ENCODE measurements around the gene ZNF646.
A peak's percentile ranks its signal among the peaks of the same experiment; 100 is the strongest.

Gene ZNF646

GRCh38 chr16:31105677-31106213, 31.5 kb downstream of the ZNF646 start:
- DNase-seq (ENCODE audit: insufficient read length), result peak; percentile 83
- TF ChIP-seq TAF1 (IDR thresholded peaks at IDR 0.05; ENCODE audit: borderline replicate concordance, low read depth, low read length), result no peak
- peak; percentile 44; the same call in 1 of the 2 replicates for TF ChIP-seq POLR2A (IDR thresholded peaks at IDR 0.05; ENCODE audit: low read depth, low read length)
- TF ChIP-seq POLR2AphosphoS5 (IDR thresholded peaks at IDR 0.05; ENCODE audit: low read depth, low read length), result 0 out of 2 replicates have a peak, but pooled peaks have one; percentile 24
- no peak for FAIRE-seq

- no peak for FAIRE-seq
- DNase-seq (ENCODE audit: insufficient read length), result no peak
- no peak for TF ChIP-seq POLR2A (IDR thresholded peaks at IDR 0.05; ENCODE audit: low read depth, low read length)
- no peak for TF ChIP-seq POLR2AphosphoS5 (IDR thresholded peaks at IDR 0.05; ENCODE audit: low read depth, low read length)
- TF ChIP-seq TAF1 (IDR thresholded peaks at IDR 0.05; ENCODE audit: borderline replicate concordance, low read depth, low read length), result no peak
These were observed 32.6 kb downstream of the ZNF646 start for GRCh38 chr16:31106509-31107464.

- FAIRE-seq, result peak; percentile 89
- DNase-seq (ENCODE audit: insufficient read length), result peak; percentile 61
- no peak for TF ChIP-seq POLR2AphosphoS5 (IDR thresholded peaks at IDR 0.05; ENCODE audit: low read depth, low read length)
- no peak for TF ChIP-seq TAF1 (IDR thresholded peaks at IDR 0.05; ENCODE audit: borderline replicate concordance, low read depth, low read length)
- no peak for TF ChIP-seq POLR2A (IDR thresholded peaks at IDR 0.05; ENCODE audit: low read depth, low read length)
These were observed 33.2 kb downstream of the ZNF646 start for GRCh38 chr16:31107465-31107867.

GRCh38 chr16:31108035-31108793, 34.0 kb downstream of the ZNF646 start, which contains the start of gene BCKDK:
Gene BCKDK, plus strand, starts transcription at chr16:31108386. Its CDS starts 838 bp downstream, at chr16:31109224.
- peak; percentile 95 for FAIRE-seq

GRCh38 chr16:31108794-31109558, 34.8 kb downstream of the ZNF646 start:
- no peak for DNase-seq (ENCODE audit: insufficient read length)
- TF ChIP-seq TAF1 (IDR thresholded peaks at IDR 0.05; ENCODE audit: borderline replicate concordance, low read depth, low read length), result no peak
- TF ChIP-seq POLR2AphosphoS5 (IDR thresholded peaks at IDR 0.05; ENCODE audit: low read depth, low read length), result no peak
- no peak for FAIRE-seq

More at GRCh38 chr16:31108035-31108793, 34.0 kb downstream of the ZNF646 start, which contains the start of gene BCKDK:
- DNase-seq (ENCODE audit: insufficient read length), result peak; percentile 95
- TF ChIP-seq POLR2A (IDR thresholded peaks at IDR 0.05; ENCODE audit: low read depth, low read length) (peak; percentile 60; the same call in 1 of the 2 replicates), POLR2AphosphoS5 (IDR thresholded peaks at IDR 0.05; ENCODE audit: low read depth, low read length) (0 out of 2 replicates have a peak, but pooled peaks have one; percentile 32), TAF1 (IDR thresholded peaks at IDR 0.05; ENCODE audit: borderline replicate concordance, low read depth, low read length) (no peak)

- DNase-seq (ENCODE audit: insufficient read length) (no peak), FAIRE-seq (no peak)
- TF ChIP-seq POLR2A (IDR thresholded peaks at IDR 0.05; ENCODE audit: low read depth, low read length), result no peak
- TF ChIP-seq POLR2AphosphoS5 (IDR thresholded peaks at IDR 0.05; ENCODE audit: low read depth, low read length), result no peak
- TF ChIP-seq TAF1 (IDR thresholded peaks at IDR 0.05; ENCODE audit: borderline replicate concordance, low read depth, low read length), result no peak
These were observed 35.4 kb downstream of the ZNF646 start for GRCh38 chr16:31109622-31110021.

GRCh38 chr16:31110106-31111034, 36.1 kb downstream of the ZNF646 start:
- no peak for DNase-seq (ENCODE audit: insufficient read length)
- TF ChIP-seq POLR2A (IDR thresholded peaks at IDR 0.05; ENCODE audit: low read depth, low read length), result no peak
- no peak for TF ChIP-seq POLR2AphosphoS5 (IDR thresholded peaks at IDR 0.05; ENCODE audit: low read depth, low read length)
- TF ChIP-seq TAF1 (IDR thresholded peaks at IDR 0.05; ENCODE audit: borderline replicate concordance, low read depth, low read length), result no peak
- FAIRE-seq, result no peak

GRCh38 chr16:31111881-31112466, 37.8 kb downstream of the ZNF646 start:
- FAIRE-seq (no peak), DNase-seq (ENCODE audit: insufficient read length) (no peak)
- no peak for TF ChIP-seq POLR2AphosphoS5 (IDR thresholded peaks at IDR 0.05; ENCODE audit: low read depth, low read length)

- FAIRE-seq (no peak), DNase-seq (ENCODE audit: insufficient read length) (no peak)
- no peak for TF ChIP-seq TAF1 (IDR thresholded peaks at IDR 0.05; ENCODE audit: borderline replicate concordance, low read depth, low read length)
- no peak for TF ChIP-seq POLR2A (IDR thresholded peaks at IDR 0.05; ENCODE audit: low read depth, low read length)
- TF ChIP-seq POLR2AphosphoS5 (IDR thresholded peaks at IDR 0.05; ENCODE audit: low read depth, low read length), result no peak
These were observed 38.5 kb downstream of the ZNF646 start for GRCh38 chr16:31112711-31113110.
